Uterus (tissue), 4 donors: ENCODE results near the gene MBNL1. TPM values are rescaled to one million over a fixed set of nuclear protein-coding genes. Genes with fewer than 3 reads are reported as not detected.

Source experiments
- DNase-seq, 2 donors: peaks; one replicate each; pipeline ENCODE4 v3.0.0-alpha.2; 2019 to 2020
- H3K27ac ChIP-seq, 2 donors: fragments of 200-600 bp; sonication (generic); 1 replicate in 1 of 2; 2 replicates in 1 of 2; pipeline ENCODE4 v1.5.1; 2016 to 2018
- H3K27me3 ChIP-seq, 2 donors: fragments of 200-600 bp; sonication (generic); one replicate each; pipeline ENCODE4 v1.5.1; 2018 to 2019; ENCODE audit warnings: control low read depth in 1 of 2
- H3K36me3 ChIP-seq, 2 donors: fragments of 200-600 bp; sonication (generic); one replicate each; pipeline ENCODE4 v1.5.1; 2019; ENCODE audit warnings: control low read depth in 1 of 2
- H3K4me1 ChIP-seq, 2 donors: fragments of 200-600 bp; sonication (generic); one replicate each; pipeline ENCODE4 v1.5.1; 2018 to 2019; ENCODE audit warnings: control low read depth in 1 of 2
- H3K4me3 ChIP-seq, 2 donors: fragments of 200-600 bp; sonication (generic); 1 replicate in 1 of 2; 2 replicates in 1 of 2; pipeline ENCODE4 v1.5.1; 2018 to 2019; ENCODE audit warnings: mild to moderate bottlenecking in 1 of 2
- H3K9me3 ChIP-seq, 2 donors: fragments of 200-600 bp; sonication (generic); one replicate each; pipeline ENCODE4 v1.5.1; 2019; ENCODE audit warnings: control low read depth in 1 of 2
- CTCF ChIP-seq, 4 experiments: fragments of 200-600 bp in 2 of 4; fragments of 450-650 bp in 2 of 4; sonication (generic) in 2 of 4; IDR thresholded peaks; one replicate each; pipeline ENCODE4 v1.5.1; 2016 to 2019; ENCODE audit warnings: antibody characterized with exemption in 4 of 4, mild to moderate bottlenecking in 2 of 4, moderate library complexity in 1 of 4
- POLR2A ChIP-seq, 2 donors: fragments of 450-650 bp; IDR thresholded peaks; one replicate each; pipeline ENCODE4 v1.6.1; 2016; ENCODE audit warnings: antibody characterized with exemption in 2 of 2, mild to moderate bottlenecking in 1 of 2, moderate library complexity in 1 of 2
- intact Hi-C: fragments of 100-400 bp; cut with DNase I; formaldehyde crosslinking; loops from one replicate; pipeline ENCODE4 v1.15.1; 2023; ENCODE audit warnings: low total_unique reads
- total RNA-seq, 4 donors: library from RNA; depleted of rRNA in 3 of 4; stranded (reverse); fragments of >200 nt in 3 of 4; gene quantifications; one replicate each; pipeline versions ENCODE4 v1.1.0 to v1.2.4, GENCODE V29; 2014 to 2023
- donor health status: DM: yes; HTN: yes; CAD: no.

Gene MBNL1
- total RNA-seq, 4 donors from 2014 or later: 219 to 470 (median 243) TPM

- H3K36me3 ChIP-seq: no peaks in the 10 kb centered on the region
- H3K9me3 ChIP-seq: no peaks in the 10 kb centered on the region
- H3K27me3 ChIP-seq: no peaks in the 10 kb centered on the region
- no peak for DNase-seq
- no peak for TF ChIP-seq CTCF (IDR thresholded peaks at IDR 0.05)
- no peak for TF ChIP-seq POLR2A (IDR thresholded peaks at IDR 0.05)
- peaks cover 3 to 7% of the 10 kb centered on the region in 2 donors for H3K4me1 ChIP-seq
- intact Hi-C loops: no loop called here
- no peak overlapping the region for H3K4me3 ChIP-seq
- peak overlapping the region; percentile 60 to 83 for H3K27ac ChIP-seq
Observed at GRCh38 chr3:152313914-152314313, 45.2 kb downstream of the MBNL1 start.

GRCh38 chr3:152314677-152315353 lies 46.1 kb downstream of the MBNL1 start:
- Histone ChIP-seq H3K36me3 (no peaks in the 10 kb centered on the region), H3K4me1 (peaks cover 0 to 4% of the 10 kb centered on the region in 2 donors), H3K4me3 (no peak overlapping the region), H3K27me3 (no peaks in the 10 kb centered on the region), H3K27ac (peak overlapping the region; percentile 60 to 83), H3K9me3 (no peaks in the 10 kb centered on the region)
- TF ChIP-seq CTCF (IDR thresholded peaks at IDR 0.05) (no peak), POLR2A (IDR thresholded peaks at IDR 0.05) (no peak)
- intact Hi-C loops: no loop called here
- no peak for DNase-seq

GRCh38 chr3:152315623-152316022 lies 46.9 kb downstream of the MBNL1 start:
- H3K36me3 ChIP-seq: no peaks in the 10 kb centered on the region
- TF ChIP-seq POLR2A (IDR thresholded peaks at IDR 0.05): peak in 1 of 2 donors; percentile 19
- no peak for TF ChIP-seq CTCF (IDR thresholded peaks at IDR 0.05)
- no peak for DNase-seq
- no peaks in the 10 kb centered on the region for H3K27me3 ChIP-seq
- no peak overlapping the region for H3K4me3 ChIP-seq
- no peaks in the 10 kb centered on the region for H3K9me3 ChIP-seq
- intact Hi-C loops: no loop called here
- peaks cover 5 to 9% of the 10 kb centered on the region in 2 donors for H3K4me1 ChIP-seq
- H3K27ac ChIP-seq: peak overlapping the region; percentile 60 to 83

- Histone ChIP-seq H3K4me1 (peaks cover 5 to 9% of the 10 kb centered on the region in 2 donors), H3K27me3 (no peaks in the 10 kb centered on the region), H3K9me3 (no peaks in the 10 kb centered on the region), H3K27ac (peak overlapping the region; percentile 60 to 83), H3K4me3 (no peak overlapping the region), H3K36me3 (no peaks in the 10 kb centered on the region)
- intact Hi-C loops: no loop called here
- no peak for TF ChIP-seq POLR2A (IDR thresholded peaks at IDR 0.05)
- TF ChIP-seq CTCF (IDR thresholded peaks at IDR 0.05): no peak
- no peak for DNase-seq
Observed at GRCh38 chr3:152316318-152316717, 47.6 kb downstream of the MBNL1 start.

GRCh38 chr3:152317184-152317583 lies 48.5 kb downstream of the MBNL1 start:
- Histone ChIP-seq H3K4me3 (no peak overlapping the region), H3K27ac (peak overlapping the region; percentile 60 to 83)

More at GRCh38 chr3:152317184-152317583, 48.5 kb downstream of the MBNL1 start:
- Histone ChIP-seq H3K4me1 (peaks cover 5 to 11% of the 10 kb centered on the region in 2 donors), H3K36me3 (no peaks in the 10 kb centered on the region), H3K9me3 (no peaks in the 10 kb centered on the region), H3K27me3 (no peaks in the 10 kb centered on the region)
- no peak for DNase-seq
- intact Hi-C loops: no loop called here
- TF ChIP-seq POLR2A (IDR thresholded peaks at IDR 0.05): no peak
- no peak for TF ChIP-seq CTCF (IDR thresholded peaks at IDR 0.05)
